ENCODE results near the gene COX15.
"Not testable (repeated sequence)": the region's sequence is repeated elsewhere in the genome, so short reads cannot be mapped to it uniquely, and the experiment has no call there.

Gene COX15

DNA sequence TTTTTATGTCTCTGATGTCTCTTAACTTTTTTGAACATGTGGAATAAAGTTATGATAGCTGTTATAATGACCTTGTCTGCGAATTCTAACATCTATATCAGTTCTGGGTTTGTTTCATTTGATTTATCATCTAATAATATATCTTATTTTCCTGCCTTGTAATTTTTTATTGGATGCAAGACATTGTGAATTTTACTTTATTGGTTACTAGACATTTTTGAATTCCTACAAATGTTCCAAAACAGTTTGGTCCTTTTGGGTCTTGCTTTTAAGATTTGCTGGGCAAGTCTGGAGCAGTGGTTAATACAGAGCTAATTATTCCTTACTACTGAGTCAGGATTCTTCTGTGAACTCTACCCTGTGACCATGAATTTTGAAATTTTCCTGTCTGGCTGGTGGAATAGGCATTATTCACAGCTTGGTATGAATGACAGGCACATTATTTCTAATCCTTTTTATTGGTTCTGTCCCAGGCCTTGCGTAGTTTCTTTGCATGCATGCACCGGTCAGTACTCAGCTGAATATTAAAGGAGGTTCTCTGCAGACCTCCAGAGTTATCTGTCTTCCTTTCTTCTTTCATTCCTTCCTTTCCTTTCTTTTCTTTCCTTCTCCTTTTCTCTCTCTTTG lies 9.1 kb upstream of the COX15 start:
- no peak for DNase-seq

DNA sequence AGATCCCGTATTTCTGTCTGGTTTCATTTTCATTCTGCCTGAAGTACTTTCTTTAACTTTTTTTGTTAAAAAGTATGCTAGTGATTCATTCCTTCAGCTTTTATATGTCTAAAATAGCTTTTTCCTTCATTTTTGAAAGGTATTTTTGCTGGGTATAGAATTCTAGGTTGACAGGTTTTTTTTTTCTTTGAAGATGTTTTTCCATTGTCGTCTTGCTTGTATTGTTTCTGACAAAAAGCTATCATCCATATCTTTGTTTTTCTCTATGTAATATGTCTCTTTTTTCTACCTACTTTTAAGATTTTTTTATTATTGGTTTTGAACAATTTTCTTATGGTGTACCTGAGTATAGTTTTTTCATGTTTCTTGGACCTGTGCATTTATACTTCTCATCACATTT lies 8.3 kb upstream of the COX15 start:
- no peak for DNase-seq

DNA sequence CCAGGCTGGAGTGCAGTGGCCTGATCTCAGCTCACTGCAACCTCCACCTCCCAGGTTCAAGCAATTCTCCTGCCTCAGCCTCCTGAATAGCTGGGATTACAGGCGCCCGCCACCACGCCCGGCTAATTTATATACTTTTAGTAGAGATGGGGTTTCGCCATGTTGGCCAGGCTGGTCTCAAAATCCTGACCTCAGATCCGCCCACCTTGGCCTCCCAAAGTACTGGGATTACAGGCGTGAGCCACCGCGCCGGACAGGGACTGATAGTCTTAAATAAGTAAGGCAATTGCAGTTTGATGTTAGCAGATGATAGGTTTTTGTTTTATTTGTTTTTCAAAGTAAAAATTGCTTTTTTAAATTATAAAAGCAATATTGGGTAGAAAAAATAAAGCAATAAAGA lies 2.2 kb upstream of the COX15 start:
- not testable (repeated sequence) for DNase-seq

DNA sequence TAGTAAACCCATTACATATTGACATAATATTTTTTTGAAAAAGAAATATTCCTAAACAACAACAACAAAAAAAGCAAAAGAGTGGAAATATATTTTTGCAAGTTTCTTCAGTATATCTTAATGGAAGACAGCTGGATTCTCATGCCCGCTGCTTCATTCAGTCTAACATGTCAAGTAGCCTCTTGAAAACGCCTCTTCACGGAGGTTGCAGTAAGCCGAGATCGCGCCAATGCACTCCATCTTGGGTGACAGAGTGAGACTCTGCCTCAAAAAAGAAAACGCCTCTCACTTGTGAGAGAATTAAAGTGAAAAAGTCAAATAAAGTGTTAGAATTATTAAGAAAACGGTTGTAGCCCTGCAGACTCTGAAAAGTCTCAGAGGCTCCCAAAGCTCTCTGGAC lies 1.4 kb upstream of the COX15 start:
- no peak for DNase-seq

DNA sequence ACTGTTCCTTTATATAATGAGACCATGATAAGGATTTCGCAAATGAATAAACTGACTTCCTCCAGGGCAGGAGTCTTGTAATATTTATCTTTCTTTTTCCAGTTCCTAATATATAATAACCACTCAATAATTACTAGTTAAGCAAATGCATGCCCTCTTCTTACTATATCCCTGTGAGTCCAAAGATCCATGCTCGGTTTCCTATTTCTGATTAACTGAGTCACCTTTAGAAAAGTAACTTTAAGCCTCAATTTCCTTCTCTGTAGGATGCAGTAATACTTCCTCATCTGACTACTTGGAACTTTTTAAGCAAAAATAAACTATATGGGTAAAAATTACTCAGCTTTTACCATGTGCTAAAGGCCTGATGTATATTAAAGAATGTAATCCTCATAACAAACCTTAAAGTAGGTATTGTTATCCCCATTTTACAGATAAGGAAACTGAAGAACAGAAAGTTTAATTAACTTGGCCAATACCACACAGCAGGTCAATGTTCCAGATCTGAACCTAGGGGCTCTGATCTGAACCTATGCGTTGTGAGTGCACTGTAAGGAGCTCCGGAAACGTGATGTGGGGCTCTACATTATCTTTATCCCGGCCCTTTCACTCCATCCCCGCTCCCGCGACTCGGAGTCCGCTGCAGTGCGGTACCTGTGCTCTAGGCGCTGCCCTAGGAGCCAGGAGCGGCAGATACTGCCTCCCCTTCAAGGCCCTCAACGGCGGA lies 458 bp downstream of the COX15 start:
- DNase-seq = no peak

DNA sequence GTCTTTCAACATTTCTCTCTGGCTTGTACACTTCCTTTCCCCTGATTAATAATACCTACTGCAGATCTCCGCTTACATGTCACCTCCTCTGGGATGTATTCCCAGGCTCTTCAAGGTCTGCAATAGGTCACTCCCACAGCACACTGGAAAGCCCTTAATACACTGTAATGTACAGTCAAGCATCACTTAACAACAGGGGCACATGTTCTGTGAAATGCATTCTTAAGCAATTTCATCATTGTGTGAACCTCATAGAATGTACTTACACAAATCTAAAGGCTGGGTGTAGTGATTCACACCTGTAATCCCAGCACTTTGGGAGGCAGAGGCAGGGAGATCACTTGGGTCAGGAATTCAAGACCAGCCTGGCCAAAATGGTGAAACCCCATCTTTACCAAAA lies 1.9 kb downstream of the COX15 start:
- no peak for DNase-seq

DNA sequence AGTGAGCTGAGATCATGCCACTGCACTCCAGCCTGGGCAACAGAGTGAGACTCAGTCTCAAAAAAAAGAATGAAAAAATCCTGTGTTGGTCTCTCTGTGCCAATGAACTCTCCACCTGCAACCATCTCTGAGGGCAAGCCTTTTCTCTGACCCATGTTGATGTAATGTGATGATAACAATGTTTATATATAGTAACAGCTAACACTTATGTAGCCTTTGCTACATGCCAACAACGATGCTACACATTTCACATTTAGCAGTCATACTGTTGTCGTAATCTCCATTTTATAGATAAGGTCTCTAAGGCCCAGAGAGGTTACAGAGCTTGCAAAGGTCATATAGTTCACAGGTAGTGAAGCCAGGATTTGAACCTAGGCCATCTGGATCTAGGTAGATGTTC lies 11.5 kb downstream of the COX15 start:
- DNase-seq = no peak

DNA sequence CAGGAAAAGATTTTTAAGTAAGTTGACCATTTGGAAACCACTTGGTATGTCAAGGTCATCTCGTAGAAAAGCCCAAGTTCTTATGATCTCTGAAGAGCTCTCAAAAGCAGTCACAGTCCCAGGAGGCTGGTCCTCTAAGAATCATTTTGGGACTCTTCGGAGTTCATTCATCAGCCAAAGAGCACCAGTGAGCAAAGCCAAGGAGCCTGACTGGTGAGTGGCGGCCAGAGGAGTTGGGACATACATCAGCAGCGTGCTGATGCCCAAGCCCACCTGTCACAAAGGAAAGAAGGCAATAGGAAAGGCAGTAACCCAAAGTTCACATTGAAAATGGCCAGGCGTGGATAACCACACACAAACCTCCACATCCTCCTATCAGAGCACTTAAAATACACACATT lies 17.5 kb downstream of the COX15 start:
- no peak for DNase-seq

DNA sequence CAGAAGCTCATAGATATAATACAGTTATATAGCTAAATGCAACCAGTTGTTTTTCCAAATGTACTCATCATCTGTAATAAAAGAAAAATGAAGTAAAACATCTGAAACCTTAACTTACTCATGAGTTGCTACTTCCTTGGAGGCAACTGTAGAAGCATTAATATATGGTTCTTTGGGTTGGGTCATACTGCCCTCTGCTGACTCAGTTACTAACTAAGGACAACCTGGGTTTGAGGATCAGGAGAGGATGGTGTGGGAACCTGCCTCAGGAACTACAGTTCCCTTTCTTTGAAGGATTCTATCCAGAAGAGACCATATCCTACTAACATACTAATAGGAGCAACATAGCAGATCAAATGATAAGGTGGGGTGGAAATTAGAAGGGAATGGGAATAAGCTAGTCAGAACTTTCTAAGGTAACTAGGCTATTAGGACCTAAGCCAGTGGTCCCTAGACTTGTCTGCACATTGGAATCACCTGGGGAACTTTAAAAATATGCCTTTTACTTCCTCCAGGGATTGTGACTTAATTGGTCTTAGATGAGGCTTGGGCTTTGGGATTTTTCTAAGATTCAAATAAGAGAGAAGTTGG lies 20.7 kb downstream of the COX15 start:
- peak; percentile 35 for DNase-seq

DNA sequence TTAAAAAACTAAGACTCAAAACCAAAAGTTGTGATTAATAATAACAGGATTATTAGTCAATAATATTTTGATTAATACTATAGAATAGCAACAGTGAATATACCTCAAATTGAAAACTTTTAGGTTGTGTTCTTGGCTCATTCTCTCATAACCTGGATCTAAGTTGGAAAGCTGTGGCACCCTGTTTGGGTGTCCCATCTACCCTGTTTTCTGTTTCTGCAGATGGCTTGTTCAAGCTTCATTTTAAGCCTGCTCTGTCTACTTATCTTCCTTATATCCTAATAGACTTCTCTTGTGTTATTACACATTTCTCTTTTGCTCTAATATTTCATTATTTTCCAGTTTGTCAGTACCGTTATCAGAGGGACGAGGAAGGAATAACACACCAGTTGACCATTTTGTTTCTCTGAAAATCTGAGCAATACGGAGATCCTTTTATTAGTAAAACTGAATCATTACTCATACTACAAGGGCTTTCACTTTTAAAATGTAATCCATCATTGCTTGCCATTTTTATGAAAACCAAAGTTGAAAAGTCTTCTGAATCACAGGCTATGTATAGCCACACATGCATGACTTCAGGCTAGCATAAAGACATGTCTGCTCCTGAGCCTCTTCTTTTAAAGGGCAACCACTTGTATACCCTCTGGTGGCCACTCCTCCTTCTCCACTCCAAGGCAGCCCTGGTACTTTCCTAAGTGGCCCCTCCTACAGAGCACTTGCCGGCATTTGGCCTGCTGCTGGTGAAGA lies 22.3 kb downstream of the COX15 start:
- DNase-seq = no peak

DNA sequence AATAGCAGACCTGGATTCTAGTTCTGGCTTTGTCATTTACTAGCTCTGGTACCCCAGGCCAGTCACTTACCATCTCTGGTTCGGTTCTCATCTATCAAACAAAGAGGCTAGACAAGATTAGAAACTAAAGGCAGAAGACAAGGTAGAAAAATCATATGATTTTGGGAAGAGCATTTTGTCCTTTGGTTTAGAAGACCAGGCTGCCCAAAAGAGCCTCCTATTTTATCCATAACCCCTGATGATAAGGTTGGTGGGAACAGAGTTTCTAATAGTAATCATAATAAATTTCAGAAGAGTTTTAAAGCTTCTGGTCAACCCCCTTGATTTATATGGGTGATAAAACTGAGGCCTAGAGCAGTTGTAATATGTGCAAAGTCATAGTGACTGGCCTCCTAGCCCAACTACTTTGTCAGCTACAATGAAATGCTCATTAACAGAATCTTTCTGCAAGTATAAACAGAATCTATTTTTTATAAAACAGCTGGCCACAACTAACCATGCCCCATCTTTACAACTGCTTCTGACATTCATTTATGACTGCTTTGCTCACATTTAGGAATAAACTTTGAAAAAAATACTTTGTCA lies 23.4 kb downstream of the COX15 start:
- DNase-seq = no peak

DNA sequence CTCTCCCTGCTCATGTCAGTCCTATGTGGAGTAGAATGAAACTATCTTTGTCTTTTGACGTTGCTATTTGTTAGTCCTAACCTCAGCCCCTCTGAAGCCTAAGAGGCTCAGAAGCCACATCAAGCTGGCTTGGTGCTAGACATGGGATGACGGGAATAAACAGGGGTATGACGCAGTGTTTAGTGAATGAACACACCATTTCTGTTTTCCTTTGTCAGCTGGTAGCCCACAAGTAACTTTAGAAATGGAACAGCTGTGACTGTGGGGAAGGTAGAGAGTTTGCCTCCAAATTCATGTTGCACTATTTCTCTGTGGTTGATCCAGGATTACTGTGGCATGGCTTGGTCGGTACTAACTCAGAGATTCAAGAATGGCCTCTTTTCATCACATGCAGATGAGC lies 31.3 kb downstream of the COX15 start:
- DNase-seq = no peak

DNA sequence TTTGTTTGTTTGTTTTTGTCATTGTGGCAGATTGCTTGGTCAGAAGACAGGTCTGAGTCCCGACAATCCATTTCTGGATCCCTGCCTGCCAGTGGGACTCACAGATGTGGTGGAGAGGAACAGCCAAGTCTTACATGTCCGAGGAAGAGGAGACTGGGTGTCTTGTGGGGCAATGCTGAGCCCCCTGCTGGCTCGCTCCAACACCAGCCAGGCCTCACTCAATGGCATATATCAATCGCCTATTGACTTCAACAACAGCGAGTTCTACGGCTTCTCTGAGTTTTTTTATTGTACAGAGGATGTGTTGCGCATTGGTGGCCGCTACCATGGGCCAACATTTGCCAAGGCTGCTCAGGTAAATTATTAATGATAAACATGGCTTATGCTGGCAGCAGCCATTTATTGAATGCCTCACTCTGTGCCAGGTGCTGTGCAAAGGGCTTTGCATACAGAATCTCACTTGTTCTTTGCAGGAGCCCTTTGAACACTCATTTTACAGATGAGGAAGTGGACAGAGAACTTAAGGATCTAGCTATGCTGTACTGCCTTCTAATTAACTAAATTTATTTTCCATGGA lies 33.3 kb downstream of the COX15 start:
- no peak for DNase-seq

DNA sequence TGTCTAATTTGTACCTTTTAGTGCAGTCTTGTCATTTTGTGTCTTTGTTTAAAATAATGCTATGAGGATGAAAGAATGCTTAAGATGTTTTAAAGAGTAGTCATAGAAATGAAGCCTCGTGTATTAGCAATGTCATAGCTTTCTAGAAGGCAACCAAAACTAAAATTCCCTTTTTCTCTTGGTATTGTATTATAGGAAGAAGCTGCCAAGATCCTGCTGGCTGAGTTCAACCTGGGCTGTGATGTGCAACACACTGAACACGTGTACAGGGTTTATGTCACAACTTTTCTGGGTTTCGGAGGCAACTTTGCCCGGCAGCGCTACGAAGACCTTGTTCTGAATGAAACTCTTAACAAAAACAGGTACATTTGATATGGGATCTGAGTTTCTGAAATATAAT lies 36.2 kb downstream of the COX15 start:
- no peak for DNase-seq

DNA sequence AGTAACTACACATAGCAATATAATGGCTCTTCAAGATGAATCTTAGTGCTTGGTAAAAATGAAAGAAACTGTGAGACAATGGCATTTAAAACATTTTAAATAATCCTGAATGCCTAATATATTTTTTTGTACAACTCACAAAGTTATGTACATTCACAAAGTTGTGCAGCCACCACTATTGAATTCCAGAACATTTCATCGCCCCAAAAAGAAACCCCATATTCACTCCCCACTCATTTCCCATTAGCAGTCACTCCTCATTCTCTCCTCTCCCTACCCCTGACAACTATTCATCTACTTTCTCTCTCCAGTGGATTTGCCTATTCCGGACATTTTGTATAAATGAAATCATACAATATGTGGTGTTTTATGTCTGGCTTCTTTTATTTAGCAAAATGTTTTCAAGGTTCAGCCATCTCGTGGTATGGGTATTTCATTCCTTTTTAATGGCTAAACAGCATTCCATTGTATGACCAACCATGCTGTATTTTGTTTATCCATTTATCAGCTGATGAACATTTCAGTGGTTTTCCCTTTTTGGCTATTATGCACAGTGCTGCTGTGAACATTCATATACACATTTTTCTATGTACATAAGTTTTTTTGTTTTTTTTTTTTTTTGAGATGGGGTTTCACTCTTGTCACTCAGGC lies 37.9 kb downstream of the COX15 start:
- no peak for DNase-seq

DNA sequence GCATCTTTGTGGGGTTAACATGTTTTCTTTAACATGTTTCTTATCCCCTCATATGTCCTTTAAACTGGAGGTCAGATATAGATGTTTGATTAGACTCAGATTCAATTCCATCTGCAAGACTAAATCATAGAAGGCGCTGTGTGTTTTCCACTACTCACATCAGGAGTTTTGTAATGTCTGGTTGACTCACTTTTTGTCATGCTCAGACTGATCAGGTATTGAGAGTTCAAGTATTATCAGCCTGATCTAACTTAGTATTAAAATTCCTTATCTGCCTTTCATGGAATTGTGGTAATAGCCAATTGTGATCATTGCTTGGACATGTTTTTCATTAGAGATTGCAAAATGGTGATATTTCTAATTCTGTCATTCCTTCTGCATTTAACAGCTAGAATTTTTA lies 42.5 kb downstream of the COX15 start:
- DNase-seq = no peak

DNA sequence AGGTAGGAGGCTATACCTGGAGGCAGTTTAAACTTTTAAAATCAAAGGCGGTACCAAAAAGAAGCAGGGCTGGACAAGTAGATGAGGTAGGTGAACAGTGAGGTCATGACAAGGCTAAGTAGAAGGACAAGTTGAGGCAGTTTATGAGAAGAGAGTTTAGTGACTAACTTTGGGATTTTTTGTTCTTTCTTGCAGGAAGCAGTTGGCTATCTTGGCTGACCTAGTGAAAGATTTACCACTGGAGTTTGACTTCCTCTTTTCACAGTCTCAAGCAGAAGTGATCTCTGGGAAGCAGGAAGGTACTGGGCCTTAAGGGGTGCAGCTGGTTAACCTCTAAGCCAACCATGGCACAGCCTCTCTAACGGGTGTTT lies 46.3 kb downstream of the COX15 start:
- DNase-seq = no peak

DNA sequence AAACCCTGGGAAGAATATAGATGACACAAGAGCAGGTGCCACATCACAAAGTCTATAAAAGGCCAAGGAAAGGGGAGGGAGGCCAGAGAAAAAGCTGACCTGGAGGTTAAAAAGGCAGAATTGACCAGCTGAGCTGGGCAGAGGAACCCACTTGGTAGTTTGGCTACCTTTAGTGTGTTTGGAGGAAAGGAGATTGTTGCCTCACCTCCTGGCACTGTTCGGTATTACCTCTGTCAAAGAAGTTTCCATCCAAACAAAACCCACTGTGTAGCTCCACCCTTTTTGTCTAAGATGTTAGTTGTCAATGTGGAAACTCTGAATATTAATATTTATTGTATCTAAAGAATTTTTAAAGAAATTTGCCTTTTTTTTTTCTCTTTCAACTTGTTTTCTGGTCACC lies 49.2 kb downstream of the COX15 start:
- no peak for DNase-seq

Measured in NCI-H1694 treated with DMSO at 0.1 percent for 48 hours (cell line).